ENCODE results near the gene IGFBP6. TPM values are rescaled to one million over a fixed set of nuclear protein-coding genes. Genes with fewer than 3 reads are reported as not detected.
A peak's percentile ranks its signal among the peaks of the same experiment; 100 is the strongest.

Gene IGFBP6
- total RNA-seq, 3 donors from 2014 or later (not counting 1 experiment from before 2014, with no cell fraction given), result 0.61 TPM; not detected in 2

DNA sequence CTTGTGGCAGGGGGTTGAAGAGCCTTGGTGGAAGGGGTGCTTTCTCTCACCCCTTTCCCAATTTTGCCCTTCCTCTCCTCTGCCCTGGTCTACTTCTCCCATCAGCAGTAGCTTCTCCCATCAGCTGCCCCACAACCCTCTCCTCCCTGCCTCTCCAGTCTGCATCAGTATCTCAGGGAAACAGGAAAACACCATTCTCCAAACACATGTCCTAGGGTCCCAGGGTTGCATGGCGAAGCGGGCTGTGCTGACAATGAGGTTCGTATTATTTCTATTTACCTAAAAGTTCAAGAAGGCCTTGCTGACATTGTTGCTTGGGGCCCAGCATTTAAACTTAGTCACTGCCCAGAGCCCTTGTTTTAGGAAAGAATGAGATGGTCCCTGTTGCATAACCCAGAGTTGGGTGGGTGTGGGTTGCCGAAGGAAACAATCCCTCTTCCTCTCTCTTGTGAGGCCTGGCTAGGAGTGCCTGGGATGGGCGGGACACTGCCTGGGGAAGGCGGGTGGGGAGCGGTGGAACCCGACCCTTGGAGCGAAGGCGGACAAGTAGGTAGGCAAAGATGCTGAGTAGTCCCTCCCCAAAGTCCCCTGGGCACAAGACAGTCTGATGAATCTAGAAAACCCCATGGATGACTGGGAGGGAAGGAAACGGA lies 1.3 kb upstream of the IGFBP6 start:
- Mint-ChIP-seq H3K4me1 (peaks cover 14 to 29% of the 10 kb centered on the region in 2 donors), H3K4me3 (no peak overlapping the region), H3K27ac (no peak overlapping the region), H3K36me3 (no peaks in the 10 kb centered on the region), H3K9me3 (no peaks in the 10 kb centered on the region), H3K27me3 (ENCODE audit: low read depth in 2 of 2) (peaks cover 0 to 14% of the 10 kb centered on the region in 2 donors)
- WGBS (ENCODE audit: insufficient coverage), result 96% methylated on average over 11 of the region's 11 CpGs
- DNase-seq (no peak), ATAC-seq (no peak)
- TF ChIP-seq, protein P1, sequence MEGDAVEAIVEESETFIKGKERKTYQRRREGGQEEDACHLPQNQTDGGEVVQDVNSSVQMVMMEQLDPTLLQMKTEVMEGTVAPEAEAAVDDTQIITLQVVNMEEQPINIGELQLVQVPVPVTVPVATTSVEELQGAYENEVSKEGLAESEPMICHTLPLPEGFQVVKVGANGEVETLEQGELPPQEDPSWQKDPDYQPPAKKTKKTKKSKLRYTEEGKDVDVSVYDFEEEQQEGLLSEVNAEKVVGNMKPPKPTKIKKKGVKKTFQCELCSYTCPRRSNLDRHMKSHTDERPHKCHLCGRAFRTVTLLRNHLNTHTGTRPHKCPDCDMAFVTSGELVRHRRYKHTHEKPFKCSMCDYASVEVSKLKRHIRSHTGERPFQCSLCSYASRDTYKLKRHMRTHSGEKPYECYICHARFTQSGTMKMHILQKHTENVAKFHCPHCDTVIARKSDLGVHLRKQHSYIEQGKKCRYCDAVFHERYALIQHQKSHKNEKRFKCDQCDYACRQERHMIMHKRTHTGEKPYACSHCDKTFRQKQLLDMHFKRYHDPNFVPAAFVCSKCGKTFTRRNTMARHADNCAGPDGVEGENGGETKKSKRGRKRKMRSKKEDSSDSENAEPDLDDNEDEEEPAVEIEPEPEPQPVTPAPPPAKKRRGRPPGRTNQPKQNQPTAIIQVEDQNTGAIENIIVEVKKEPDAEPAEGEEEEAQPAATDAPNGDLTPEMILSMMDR (IDR thresholded peaks at IDR 0.05), result no peak
- H3K9me3 ChIP-seq (ENCODE audit: control insufficient read depth, insufficient read depth, low read length), result no peaks in the 10 kb centered on the region
- H3K4me1 ChIP-seq (ENCODE audit: control insufficient read depth, insufficient read depth, low read length), result peaks cover 32% of the 10 kb centered on the region
- peaks cover 3% of the 10 kb centered on the region for H3K27me3 ChIP-seq (ENCODE audit: control insufficient read depth, insufficient read depth, low read length)
- intact Hi-C loops (cut with micrococcal nuclease), result no loop called here
- no peaks in the 10 kb centered on the region for H3K36me3 ChIP-seq (ENCODE audit: control insufficient read depth, insufficient read depth, low read length)
- no peak overlapping the region for H3K27ac ChIP-seq (ENCODE audit: low read length)
- no peak overlapping the region for H3K4me3 ChIP-seq (ENCODE audit: low read length)

DNA sequence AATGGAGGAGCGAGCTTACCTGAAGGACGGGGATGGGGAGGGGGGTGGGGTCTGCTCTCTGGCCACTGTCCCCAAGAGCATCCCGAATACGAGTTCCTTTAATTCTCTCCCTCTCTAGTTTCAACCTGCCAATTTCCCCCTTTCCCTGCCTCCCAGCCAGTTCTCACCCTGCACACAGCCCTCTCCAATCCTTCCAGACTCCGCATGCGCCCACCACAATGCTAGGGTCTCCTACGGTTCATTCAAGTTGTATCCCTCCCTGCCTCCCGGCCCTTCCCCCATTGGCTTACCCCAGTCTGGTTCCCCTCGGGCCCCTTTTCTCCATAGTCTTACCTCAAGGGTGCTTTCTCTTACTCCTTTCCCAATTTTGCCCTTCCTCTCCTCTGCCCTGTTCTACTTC lies 708 bp upstream of the IGFBP6 start:
- DNase-seq, result no peak
- Histone ChIP-seq H3K27ac (ENCODE audit: low read length) (no peak overlapping the region), H3K9me3 (ENCODE audit: control insufficient read depth, insufficient read depth, low read length) (no peaks in the 10 kb centered on the region), H3K4me3 (ENCODE audit: low read length) (no peak overlapping the region), H3K36me3 (ENCODE audit: control insufficient read depth, insufficient read depth, low read length) (no peaks in the 10 kb centered on the region), H3K27me3 (ENCODE audit: control insufficient read depth, insufficient read depth, low read length) (peaks cover 3% of the 10 kb centered on the region), H3K4me1 (ENCODE audit: control insufficient read depth, insufficient read depth, low read length) (peaks cover 32% of the 10 kb centered on the region)
- intact Hi-C loops (cut with micrococcal nuclease), result no loop called here
- no peak for ATAC-seq
- peak overlapping the region in 1 of 2 donors; percentile 49 for H3K27ac Mint-ChIP-seq
- H3K9me3 Mint-ChIP-seq, result no peaks in the 10 kb centered on the region
- TF ChIP-seq, protein P1 (IDR thresholded peaks at IDR 0.05), result no peak
- H3K4me1 Mint-ChIP-seq, result peaks cover 14 to 29% of the 10 kb centered on the region in 2 donors
- H3K4me3 Mint-ChIP-seq, result peak overlapping the region; percentile 89
- 77% methylated on average over 8 of the region's 9 CpGs for WGBS (ENCODE audit: insufficient coverage)
- H3K27me3 Mint-ChIP-seq (ENCODE audit: low read depth in 2 of 2), result peaks cover 0 to 12% of the 10 kb centered on the region in 2 donors
- H3K36me3 Mint-ChIP-seq, result no peaks in the 10 kb centered on the region

DNA sequence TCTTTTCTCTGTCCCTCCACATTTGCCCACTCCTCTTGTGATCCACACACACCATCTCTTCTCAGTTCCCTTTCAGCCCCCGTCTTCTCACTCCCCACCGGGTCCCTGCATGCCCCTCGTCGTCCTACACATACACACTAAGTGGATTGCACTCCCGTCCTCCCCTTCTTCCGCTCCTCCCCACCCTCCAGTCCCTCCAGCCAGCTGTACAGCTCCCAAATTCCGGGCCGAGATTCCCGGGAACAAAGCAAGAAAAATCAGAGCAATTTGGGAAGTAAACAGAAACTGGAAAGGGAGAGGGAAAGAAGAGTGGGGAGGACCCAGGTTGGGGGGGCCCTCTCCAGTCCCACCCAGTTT lies 282 bp upstream of the IGFBP6 start:
- TF ChIP-seq, protein P1 (IDR thresholded peaks at IDR 0.05), result no peak
- Mint-ChIP-seq H3K27ac (peak overlapping the region in 1 of 2 donors; percentile 49), H3K4me3 (peak overlapping the region; percentile 89), H3K27me3 (ENCODE audit: low read depth in 2 of 2) (peaks cover 0 to 9% of the 10 kb centered on the region in 2 donors), H3K9me3 (no peaks in the 10 kb centered on the region), H3K36me3 (no peaks in the 10 kb centered on the region), H3K4me1 (peaks cover 14 to 29% of the 10 kb centered on the region in 2 donors)
- H3K4me3 ChIP-seq (ENCODE audit: low read length), result peak overlapping the region; percentile 43
- peaks cover 3% of the 10 kb centered on the region for H3K27me3 ChIP-seq (ENCODE audit: control insufficient read depth, insufficient read depth, low read length)
- no peaks in the 10 kb centered on the region for H3K9me3 ChIP-seq (ENCODE audit: control insufficient read depth, insufficient read depth, low read length)
- no peaks in the 10 kb centered on the region for H3K36me3 ChIP-seq (ENCODE audit: control insufficient read depth, insufficient read depth, low read length)
- peaks cover 37% of the 10 kb centered on the region for H3K4me1 ChIP-seq (ENCODE audit: control insufficient read depth, insufficient read depth, low read length)
- no peak for ATAC-seq
- no peak for DNase-seq
- no peak overlapping the region for H3K27ac ChIP-seq (ENCODE audit: low read length)
- 14% methylated on average over 9 of the region's 9 CpGs for WGBS (ENCODE audit: insufficient coverage)
- intact Hi-C loops (cut with micrococcal nuclease), result no loop called here
